GM21619 (cell line): ENCODE results near the gene DNMT3L.
"Not testable (repeated sequence)": the region's sequence is repeated elsewhere in the genome, so short reads cannot be mapped to it uniquely, and the experiment has no call there.

Experiments
- ATAC-seq: cut with Tn5 transposase; IDR thresholded peaks from one replicate; pipeline ENCODE4 v1.9.1; 2021; ENCODE audit not compliant: unreplicated experiment

Gene DNMT3L

DNA sequence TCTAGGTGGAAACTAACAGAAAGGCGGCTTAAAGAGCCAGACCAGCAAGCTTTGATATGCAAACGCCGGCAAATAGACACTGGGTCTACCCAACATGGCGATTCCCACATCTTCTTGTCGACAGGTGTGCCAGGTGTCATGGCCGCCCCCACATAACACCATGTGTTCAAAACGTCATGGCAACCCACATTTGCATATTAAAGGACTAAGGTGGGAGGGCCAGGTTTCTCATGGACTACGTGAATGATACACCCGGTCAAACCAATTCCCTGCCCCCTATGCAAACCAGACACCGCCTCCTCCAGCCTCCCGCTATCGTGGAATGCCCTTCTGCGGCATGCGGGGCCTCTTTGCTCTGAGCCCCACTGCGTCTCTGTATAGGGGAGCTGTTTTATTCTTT, 62.2 kb downstream of the DNMT3L start:
- ATAC-seq: no peak

DNA sequence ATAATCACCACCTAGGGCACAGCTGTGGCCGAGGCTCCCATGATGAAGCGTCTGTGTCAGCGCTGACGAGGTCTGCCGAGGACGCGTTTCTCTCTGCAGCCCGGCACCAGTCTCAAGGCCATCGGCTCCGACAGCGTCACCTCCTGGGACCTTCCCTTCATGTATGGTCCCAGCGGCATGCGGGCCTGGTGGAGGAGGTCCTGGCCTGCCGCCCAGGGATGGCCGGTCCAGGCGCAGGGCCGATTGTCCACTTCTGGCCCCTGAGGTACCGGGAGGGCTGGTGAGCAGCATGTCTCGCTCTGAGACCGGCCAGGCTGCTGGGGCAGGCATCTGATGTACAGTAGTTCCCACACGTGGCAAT, 64.6 kb downstream of the DNMT3L start:
- ATAC-seq: not testable (repeated sequence)
